Stimulated activated CD8-positive, alpha-beta memory T cell treated with anti-CD3 and anti-CD28 coated beads, Interleukin-4, amount 100 ng/mL, for 1 hour (primary cell): ENCODE measurements around the gene FBXO28.
"Not testable (repeated sequence)": the region's sequence is repeated elsewhere in the genome, so short reads cannot be mapped to it uniquely, and the experiment has no call there.

ENCODE experiments used
- DNase-seq, 2 donors: peaks; one replicate each; pipeline ENCODE4 v3.0.0-alpha.2; 2020; ENCODE audit warnings: low read depth in 2 of 2, low spot score in 1 of 2

Gene FBXO28

GRCh38 chr1:224113918-224114786 lies at the start of gene FBXO28:
FBXO28 (plus strand) TSS chr1:224114111; CDS start chr1:224114130, 19 bp downstream.
- DNase-seq = peak; percentile 86 to 90

- DNase-seq = no peak
Observed at GRCh38 chr1:224064150-224064549, 49.8 kb upstream of the FBXO28 start.

GRCh38 chr1:224065455-224065854 lies 48.5 kb upstream of the FBXO28 start:
- DNase-seq = no peak

- no peak for DNase-seq
Observed at GRCh38 chr1:224067207-224067606, 46.7 kb upstream of the FBXO28 start.

- DNase-seq = no peak
Observed at GRCh38 chr1:224067621-224068457, 46.1 kb upstream of the FBXO28 start.

- DNase-seq = no peak
Observed at GRCh38 chr1:224068458-224069072, 45.3 kb upstream of the FBXO28 start.

- no peak for DNase-seq
Observed at GRCh38 chr1:224069138-224069537, 44.8 kb upstream of the FBXO28 start.

- DNase-seq = no peak
Observed at GRCh38 chr1:224070521-224070920, 43.4 kb upstream of the FBXO28 start.

GRCh38 chr1:224076407-224076806 lies 37.5 kb upstream of the FBXO28 start:
- DNase-seq = no peak

GRCh38 chr1:224079644-224080043 lies 34.3 kb upstream of the FBXO28 start:
- DNase-seq = not testable (repeated sequence)

- DNase-seq = no peak
Observed at GRCh38 chr1:224080115-224080774, 33.7 kb upstream of the FBXO28 start.

- DNase-seq = no peak
Observed at GRCh38 chr1:224081604-224082003, 32.3 kb upstream of the FBXO28 start.

GRCh38 chr1:224082146-224082545 lies 31.8 kb upstream of the FBXO28 start:
- DNase-seq = no peak

- no peak for DNase-seq
Observed at GRCh38 chr1:224084867-224085266, 29.0 kb upstream of the FBXO28 start.

GRCh38 chr1:224085421-224086108 lies 28.3 kb upstream of the FBXO28 start:
- no peak for DNase-seq

- no peak for DNase-seq
Observed at GRCh38 chr1:224087286-224087794, 26.6 kb upstream of the FBXO28 start.

- DNase-seq = no peak
Observed at GRCh38 chr1:224089583-224089982, 24.3 kb upstream of the FBXO28 start.

- no peak for DNase-seq
Observed at GRCh38 chr1:224090116-224090515, 23.8 kb upstream of the FBXO28 start.

GRCh38 chr1:224092111-224092510 lies 21.8 kb upstream of the FBXO28 start:
- no peak for DNase-seq

- no peak for DNase-seq
Observed at GRCh38 chr1:224092601-224093000, 21.3 kb upstream of the FBXO28 start.
